ENCODE results near the gene PCBP1.

- TF ChIP-seq POLR2A (IDR thresholded peaks at IDR 0.05; ENCODE audit: low read length) (no peak), GATA1 (IDR thresholded peaks at IDR 0.05; ENCODE audit: low read depth, low read length) (no peak)
Measured at GRCh38 chr2:70043252-70043875, 43.9 kb upstream of the PCBP1 start.

Data from erythroblast (primary cell).